ENCODE measurements around the gene GLRA3.

GLRA3 gene

DNA sequence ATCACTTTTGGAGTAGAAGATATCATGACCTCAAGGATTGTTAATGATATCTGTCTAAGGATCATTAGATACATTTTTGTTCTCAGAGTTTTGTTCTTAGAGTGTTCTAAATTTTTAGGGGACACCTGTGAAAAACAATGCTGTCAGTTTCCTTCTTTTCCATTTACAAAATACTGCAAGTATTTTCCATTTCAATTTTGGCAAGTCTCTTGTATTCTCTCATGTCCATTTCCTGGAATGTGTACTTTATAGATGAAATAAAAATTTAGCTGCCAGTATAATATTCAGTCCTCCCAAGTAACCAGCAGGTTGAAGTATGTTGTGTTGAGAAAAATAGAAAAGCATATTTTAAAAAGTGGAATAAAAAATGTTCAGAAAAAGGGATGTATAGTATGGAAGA lies 188.9 kb downstream of the GLRA3 start:
- TF ChIP-seq, protein P1, sequence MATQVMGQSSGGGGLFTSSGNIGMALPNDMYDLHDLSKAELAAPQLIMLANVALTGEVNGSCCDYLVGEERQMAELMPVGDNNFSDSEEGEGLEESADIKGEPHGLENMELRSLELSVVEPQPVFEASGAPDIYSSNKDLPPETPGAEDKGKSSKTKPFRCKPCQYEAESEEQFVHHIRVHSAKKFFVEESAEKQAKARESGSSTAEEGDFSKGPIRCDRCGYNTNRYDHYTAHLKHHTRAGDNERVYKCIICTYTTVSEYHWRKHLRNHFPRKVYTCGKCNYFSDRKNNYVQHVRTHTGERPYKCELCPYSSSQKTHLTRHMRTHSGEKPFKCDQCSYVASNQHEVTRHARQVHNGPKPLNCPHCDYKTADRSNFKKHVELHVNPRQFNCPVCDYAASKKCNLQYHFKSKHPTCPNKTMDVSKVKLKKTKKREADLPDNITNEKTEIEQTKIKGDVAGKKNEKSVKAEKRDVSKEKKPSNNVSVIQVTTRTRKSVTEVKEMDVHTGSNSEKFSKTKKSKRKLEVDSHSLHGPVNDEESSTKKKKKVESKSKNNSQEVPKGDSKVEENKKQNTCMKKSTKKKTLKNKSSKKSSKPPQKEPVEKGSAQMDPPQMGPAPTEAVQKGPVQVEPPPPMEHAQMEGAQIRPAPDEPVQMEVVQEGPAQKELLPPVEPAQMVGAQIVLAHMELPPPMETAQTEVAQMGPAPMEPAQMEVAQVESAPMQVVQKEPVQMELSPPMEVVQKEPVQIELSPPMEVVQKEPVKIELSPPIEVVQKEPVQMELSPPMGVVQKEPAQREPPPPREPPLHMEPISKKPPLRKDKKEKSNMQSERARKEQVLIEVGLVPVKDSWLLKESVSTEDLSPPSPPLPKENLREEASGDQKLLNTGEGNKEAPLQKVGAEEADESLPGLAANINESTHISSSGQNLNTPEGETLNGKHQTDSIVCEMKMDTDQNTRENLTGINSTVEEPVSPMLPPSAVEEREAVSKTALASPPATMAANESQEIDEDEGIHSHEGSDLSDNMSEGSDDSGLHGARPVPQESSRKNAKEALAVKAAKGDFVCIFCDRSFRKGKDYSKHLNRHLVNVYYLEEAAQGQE (IDR thresholded peaks at IDR 0.05; ENCODE audit: insufficient read depth in 1 of 2, low read depth in 2 of 2, low read length in 2 of 2), result no peak
- TF ChIP-seq FOXP2 (optimal IDR thresholded peaks at IDR 0.05; ENCODE audit: borderline replicate concordance, extremely low read depth, extremely low read length, insufficient read depth) (no peak), SIN3A (IDR thresholded peaks at IDR 0.05; ENCODE audit: borderline replicate concordance, insufficient read depth, low read length) (no peak), POLR2AphosphoS5 (IDR thresholded peaks at IDR 0.05; ENCODE audit: low read depth, low read length) (no peak), TAF1 (IDR thresholded peaks at IDR 0.05; ENCODE audit: borderline replicate concordance, insufficient read depth, low read length) (no peak)

DNA sequence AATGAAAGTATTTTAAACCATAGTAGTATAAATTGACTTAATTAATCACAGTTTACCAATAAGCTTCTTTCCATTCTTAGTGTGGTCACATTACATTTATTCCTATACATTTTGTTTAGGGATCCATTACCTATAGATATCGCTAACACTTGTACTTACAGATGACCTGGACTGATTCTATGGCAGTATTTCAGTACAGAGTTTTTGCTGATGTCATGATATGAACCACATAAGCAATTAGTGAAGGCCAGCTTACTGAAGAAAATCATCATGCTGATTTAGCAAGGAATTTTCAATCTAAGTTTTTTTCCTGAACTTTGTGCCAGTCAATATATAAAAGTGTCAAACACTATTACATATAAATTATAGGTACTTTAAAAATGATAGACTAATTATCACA lies 193.3 kb downstream of the GLRA3 start:
- no peak for TF ChIP-seq FOXP2 (optimal IDR thresholded peaks at IDR 0.05; ENCODE audit: borderline replicate concordance, extremely low read depth, extremely low read length, insufficient read depth)
- TF ChIP-seq TAF1 (IDR thresholded peaks at IDR 0.05; ENCODE audit: borderline replicate concordance, insufficient read depth, low read length), result no peak
- no peak for TF ChIP-seq POLR2AphosphoS5 (IDR thresholded peaks at IDR 0.05; ENCODE audit: low read depth, low read length)
- TF ChIP-seq, protein P1 (IDR thresholded peaks at IDR 0.05; ENCODE audit: insufficient read depth in 1 of 2, low read depth in 2 of 2, low read length in 2 of 2), result no peak
- TF ChIP-seq SIN3A (IDR thresholded peaks at IDR 0.05; ENCODE audit: borderline replicate concordance, insufficient read depth, low read length), result no peak

DNA sequence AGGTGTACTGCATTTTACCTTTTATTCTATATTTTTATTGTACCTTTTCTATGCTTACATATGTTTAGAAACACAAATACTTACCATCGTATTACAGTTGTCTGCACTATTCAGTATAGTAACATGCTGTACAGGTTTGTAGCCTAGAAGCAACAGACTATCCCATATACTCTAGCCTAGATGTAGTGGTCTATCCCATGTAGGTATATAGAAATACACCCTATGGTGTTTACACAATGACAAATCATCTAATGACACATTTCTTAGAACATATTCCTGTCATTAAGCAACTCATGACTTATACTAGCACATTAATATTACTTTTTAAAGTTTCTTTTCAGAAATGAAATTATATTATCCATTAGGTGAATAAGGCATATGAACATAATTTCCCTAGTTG lies 195.6 kb downstream of the GLRA3 start:
- TF ChIP-seq TAF1 (IDR thresholded peaks at IDR 0.05; ENCODE audit: borderline replicate concordance, insufficient read depth, low read length) (no peak), FOXP2 (optimal IDR thresholded peaks at IDR 0.05; ENCODE audit: borderline replicate concordance, extremely low read depth, extremely low read length, insufficient read depth) (no peak), POLR2AphosphoS5 (IDR thresholded peaks at IDR 0.05; ENCODE audit: low read depth, low read length) (no peak), SIN3A (IDR thresholded peaks at IDR 0.05; ENCODE audit: borderline replicate concordance, insufficient read depth, low read length) (no peak)
- TF ChIP-seq, protein P1 (IDR thresholded peaks at IDR 0.05; ENCODE audit: insufficient read depth in 1 of 2, low read depth in 2 of 2, low read length in 2 of 2), result no peak

DNA sequence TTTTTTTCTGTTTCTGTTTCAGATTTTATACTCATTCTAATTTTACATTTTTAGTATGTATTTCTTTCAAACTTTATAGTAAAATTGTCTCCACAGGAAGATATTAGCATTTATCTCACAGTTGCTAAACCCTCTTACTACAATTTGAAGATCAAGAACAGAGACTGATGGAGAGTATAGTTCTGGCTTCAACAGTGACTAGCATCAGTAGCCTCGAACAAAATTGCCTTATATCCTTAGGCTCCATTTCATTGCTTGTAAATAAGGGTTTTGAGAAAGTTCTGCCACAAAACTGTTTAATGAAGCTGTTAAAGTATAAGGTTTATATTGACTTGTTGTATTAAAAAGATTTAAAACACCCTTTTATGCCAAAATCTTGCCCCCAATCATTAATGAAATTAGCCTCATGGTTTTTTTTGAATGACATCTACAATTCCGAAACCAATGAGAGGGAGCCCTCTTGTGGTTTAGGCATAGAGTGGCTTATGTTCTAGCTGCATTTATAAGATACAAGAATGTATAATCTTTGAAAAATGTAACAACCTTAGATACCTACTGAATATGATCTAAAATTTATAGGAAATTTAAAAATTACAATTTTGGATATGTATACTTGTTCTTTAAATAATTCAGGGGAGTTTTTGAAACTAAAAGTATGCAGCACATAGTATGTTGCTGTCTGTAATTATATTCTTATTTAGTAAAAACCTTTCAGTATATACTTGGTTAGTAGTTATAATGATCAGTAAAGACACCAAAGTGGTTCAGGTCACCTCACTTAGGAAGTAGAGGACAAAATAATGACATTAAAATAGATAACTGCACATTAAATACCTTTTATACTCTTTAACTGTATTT lies 196.9 kb downstream of the GLRA3 start:
- TF ChIP-seq TAF1 (IDR thresholded peaks at IDR 0.05; ENCODE audit: borderline replicate concordance, insufficient read depth, low read length) (no peak), FOXP2 (optimal IDR thresholded peaks at IDR 0.05; ENCODE audit: borderline replicate concordance, extremely low read depth, extremely low read length, insufficient read depth) (no peak), SIN3A (IDR thresholded peaks at IDR 0.05; ENCODE audit: borderline replicate concordance, insufficient read depth, low read length) (no peak), POLR2AphosphoS5 (IDR thresholded peaks at IDR 0.05; ENCODE audit: low read depth, low read length) (no peak)
- TF ChIP-seq, protein P1 (IDR thresholded peaks at IDR 0.05; ENCODE audit: insufficient read depth in 1 of 2, low read depth in 2 of 2, low read length in 2 of 2), result no peak

Data from PFSK-1 (cell line).